Measurements from ENCODE around the gene ZNF764. TPM values are rescaled to one million over a fixed set of nuclear protein-coding genes. Genes with fewer than 3 reads are reported as not detected.
A peak's percentile ranks its signal among the peaks of the same experiment; 100 is the strongest.
"Not testable (repeated sequence)": the region's sequence is repeated elsewhere in the genome, so short reads cannot be mapped to it uniquely, and the experiment has no call there.

Gene ZNF764
- total and polyA plus RNA-seq, 4 experiments from 2014 or later, result 4.2 to 29.3 (median 18.8) TPM

DNA sequence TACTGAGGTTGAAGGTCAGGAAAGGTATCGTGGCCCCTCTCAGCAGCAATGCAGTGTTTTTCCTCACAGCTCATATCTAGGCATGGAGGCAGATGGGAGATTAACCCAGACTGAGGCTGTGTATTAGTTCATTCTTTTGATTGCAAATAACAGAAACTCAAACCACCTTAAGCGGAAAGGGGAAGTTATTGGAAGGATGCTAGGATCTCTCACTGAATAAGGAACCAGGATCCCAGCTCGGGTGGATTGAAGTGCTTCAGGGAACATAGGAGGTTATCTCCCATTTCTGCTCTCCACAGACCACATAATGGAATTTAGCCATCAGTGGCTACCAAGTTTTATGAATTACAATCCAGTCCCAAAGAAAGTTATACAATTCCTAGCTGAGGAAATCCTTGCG is 43.8 kb upstream of the ZNF764 start:
- H3K4me3 Mint-ChIP-seq, result no peak overlapping the region
- CTCF ChIA-PET (ENCODE audit: partially characterized antibody), result interaction anchor here (1.5 to 5.3 kb wide), 5 partner anchors 14 to 36 kb away, joined by 3 to 22 read pairs (median 7); partner anchors contain the start of gene ZNF785
- peaks cover 30% of the 10 kb centered on the region for H3K36me3 ChIP-seq (ENCODE audit: insufficient read depth, low read length)
- no peaks in the 10 kb centered on the region for H3K9me3 Mint-ChIP-seq
- H3K36me3 Mint-ChIP-seq, result peaks cover 23 to 41% of the 10 kb centered on the region in 2 donors
- peaks cover 0 to 5% (median 3%) of the 10 kb centered on the region in 4 donors for H3K4me1 Mint-ChIP-seq
- no peaks in the 10 kb centered on the region for H3K4me1 ChIP-seq (ENCODE audit: insufficient read depth, low read length)
- peak overlapping the region in 3 of 7 donors; percentile 0 to 72 (median 14) for H3K27ac Mint-ChIP-seq
- H3K27me3 Mint-ChIP-seq, result no peaks in the 10 kb centered on the region
- H3K4me3 ChIP-seq (ENCODE audit: low read length in 2 of 2), result no peak overlapping the region
- intact Hi-C loops (cut with micrococcal nuclease), result no loop called here
- H3K27me3 ChIP-seq (ENCODE audit: insufficient read depth, low read length), result no peaks in the 10 kb centered on the region
- POLR2A ChIA-PET (ENCODE audit: partially characterized antibody), result interaction anchor here (1.4 to 2.1 kb wide), 2 partner anchors 44 to 67 kb away, joined by 3 to 5 read pairs; partner anchors contain the start of gene ZNF764
- no peak overlapping the region for H3K27ac ChIP-seq (ENCODE audit: low read depth, low read length)
- no peaks in the 10 kb centered on the region for H3K9me3 ChIP-seq (ENCODE audit: control insufficient read depth in 1 of 2, low read length in 2 of 2)
- no peak for DNase-seq

DNA sequence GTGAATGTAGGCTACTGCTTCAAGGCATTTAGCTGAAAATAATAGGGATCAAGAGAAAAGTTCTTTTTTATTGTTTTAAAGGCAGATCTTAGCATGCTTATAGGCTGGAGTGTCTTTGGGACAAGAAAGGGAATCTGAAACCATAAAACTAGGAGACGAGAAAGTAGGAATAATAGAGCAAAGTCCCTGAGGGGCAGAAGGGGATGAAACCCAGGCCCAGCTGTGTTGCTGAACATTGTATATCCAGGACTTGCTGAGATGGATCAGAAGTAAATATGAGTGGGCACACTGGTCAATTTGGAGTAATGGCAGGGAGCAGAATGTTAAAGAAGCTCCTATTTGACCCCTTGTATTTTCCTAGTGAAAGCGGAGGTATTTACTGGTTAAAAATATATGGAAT is 42.8 kb upstream of the ZNF764 start:
- no peak overlapping the region for H3K4me3 Mint-ChIP-seq
- DNase-seq, result no peak
- CTCF ChIA-PET (ENCODE audit: partially characterized antibody), result interaction anchor here (1.0 to 5.3 kb wide), 9 partner anchors 8 to 171 kb away, joined by 3 to 34 read pairs (median 5); partner anchors contain the start of genes DCTPP1, ZNF689, ZNF747 and ZNF785

DNA sequence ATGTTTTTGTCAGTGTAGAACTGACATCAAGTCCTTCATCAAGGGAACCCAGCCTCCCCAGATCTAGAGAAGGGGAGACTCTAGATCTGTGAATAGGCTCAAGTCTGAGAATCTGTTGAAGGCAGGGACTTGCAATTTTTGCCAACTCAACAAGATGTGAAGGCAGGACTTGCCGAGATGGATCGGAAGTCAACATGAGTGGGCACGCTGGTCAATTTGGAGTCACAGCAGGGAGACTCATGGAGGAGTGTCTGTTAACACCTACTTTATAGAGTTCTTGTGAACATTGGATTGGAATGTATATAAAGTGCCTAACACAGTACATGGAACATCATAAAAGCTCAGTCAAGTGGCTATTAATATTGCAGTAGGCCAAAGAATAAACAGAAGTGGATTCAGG is 42.0 kb upstream of the ZNF764 start:
- Histone ChIP-seq H3K9me3 (ENCODE audit: control insufficient read depth in 1 of 2, low read length in 2 of 2) (no peaks in the 10 kb centered on the region), H3K4me1 (ENCODE audit: insufficient read depth, low read length) (no peaks in the 10 kb centered on the region), H3K36me3 (ENCODE audit: insufficient read depth, low read length) (peaks cover 22% of the 10 kb centered on the region), H3K27ac (ENCODE audit: low read depth, low read length) (no peak overlapping the region), H3K4me3 (ENCODE audit: low read length in 2 of 2) (no peak overlapping the region), H3K27me3 (ENCODE audit: insufficient read depth, low read length) (no peaks in the 10 kb centered on the region)
- H3K4me3 Mint-ChIP-seq, result no peak overlapping the region
- intact Hi-C loops (cut with micrococcal nuclease), result no loop called here
- H3K4me1 Mint-ChIP-seq, result peaks cover 0 to 5% (median 3%) of the 10 kb centered on the region in 4 donors
- DNase-seq, result no peak
- CTCF ChIA-PET (ENCODE audit: partially characterized antibody), result interaction anchor here (0.9 to 5.3 kb wide), 10 partner anchors 9 to 170 kb away, joined by 3 to 34 read pairs (median 4); partner anchors contain the start of genes DCTPP1, ZNF689, ZNF747 and ZNF785
- H3K36me3 Mint-ChIP-seq, result peaks cover 16 to 32% of the 10 kb centered on the region in 2 donors
- no peaks in the 10 kb centered on the region for H3K9me3 Mint-ChIP-seq
- H3K27ac Mint-ChIP-seq, result no peak overlapping the region
- POLR2A ChIA-PET (ENCODE audit: partially characterized antibody), result interaction anchor here (1.1 to 3.1 kb wide), 4 partner anchors 10 to 65 kb away, joined by 3 to 17 read pairs (median 4); partner anchors contain the start of genes ZNF689, ZNF747 and ZNF764
- H3K27me3 Mint-ChIP-seq, result no peaks in the 10 kb centered on the region

More for the DNA sequence above, 42.8 kb upstream of the ZNF764 start:
- H3K27ac ChIP-seq (ENCODE audit: low read depth, low read length), result no peak overlapping the region
- no peaks in the 10 kb centered on the region for H3K9me3 Mint-ChIP-seq
- H3K4me1 ChIP-seq (ENCODE audit: insufficient read depth, low read length), result no peaks in the 10 kb centered on the region
- H3K27me3 Mint-ChIP-seq, result no peaks in the 10 kb centered on the region
- POLR2A ChIA-PET (ENCODE audit: partially characterized antibody), result interaction anchor here (1.1 to 1.5 kb wide), 2 partner anchors 9 to 43 kb away, joined by 3 to 4 read pairs; partner anchors contain the start of genes ZNF689 and ZNF764
- no peak overlapping the region for H3K27ac Mint-ChIP-seq
- no peaks in the 10 kb centered on the region for H3K27me3 ChIP-seq (ENCODE audit: insufficient read depth, low read length)
- peaks cover 19 to 35% of the 10 kb centered on the region in 2 donors for H3K36me3 Mint-ChIP-seq
- intact Hi-C loops (cut with micrococcal nuclease), result no loop called here
- H3K4me1 Mint-ChIP-seq, result peaks cover 0 to 5% (median 3%) of the 10 kb centered on the region in 4 donors
- H3K36me3 ChIP-seq (ENCODE audit: insufficient read depth, low read length), result peaks cover 25% of the 10 kb centered on the region
- H3K4me3 ChIP-seq (ENCODE audit: low read length in 2 of 2), result no peak overlapping the region
- H3K9me3 ChIP-seq (ENCODE audit: control insufficient read depth in 1 of 2, low read length in 2 of 2), result no peaks in the 10 kb centered on the region

DNA sequence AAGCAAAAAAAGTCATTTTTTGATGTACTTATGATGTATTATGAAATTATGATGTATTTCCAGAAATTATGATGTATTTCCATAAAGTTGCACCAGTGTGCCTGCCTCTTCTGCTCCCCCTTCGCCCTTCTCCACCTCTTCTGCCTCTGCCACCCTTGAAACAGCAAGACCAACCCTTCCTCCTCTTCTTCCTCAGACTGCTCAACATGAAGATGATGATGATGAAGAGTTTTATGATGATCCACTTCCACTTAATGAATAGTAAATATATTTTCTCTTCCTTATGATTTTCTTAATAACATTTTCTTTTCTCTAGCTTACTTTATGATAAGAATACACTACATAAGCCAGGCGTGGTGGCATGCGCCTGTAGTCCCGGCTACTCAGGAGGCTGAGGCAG is 34.7 kb upstream of the ZNF764 start:
- H3K36me3 Mint-ChIP-seq, result no peaks in the 10 kb centered on the region
- H3K4me1 ChIP-seq (ENCODE audit: insufficient read depth, low read length), result no peaks in the 10 kb centered on the region
- ChIA-PET POLR2A (ENCODE audit: partially characterized antibody) (interaction anchor here (1.0 kb wide), 1 partner anchor 16 kb away, joined by 4 read pairs; no protein-coding TSS in a partner anchor), CTCF (ENCODE audit: partially characterized antibody) (interaction anchor here (0.7 to 1.0 kb wide), 4 partner anchors 35 to 163 kb away, joined by 3 to 4 read pairs (median 3); partner anchors contain the start of gene DCTPP1)
- H3K9me3 ChIP-seq (ENCODE audit: control insufficient read depth in 1 of 2, low read length in 2 of 2), result no peaks in the 10 kb centered on the region
- no peak overlapping the region for H3K4me3 ChIP-seq (ENCODE audit: low read length in 2 of 2)
- H3K36me3 ChIP-seq (ENCODE audit: insufficient read depth, low read length), result no peaks in the 10 kb centered on the region
- intact Hi-C loops (cut with micrococcal nuclease), result no loop called here
- H3K27ac ChIP-seq (ENCODE audit: low read depth, low read length), result no peak overlapping the region
- no peaks in the 10 kb centered on the region for H3K9me3 Mint-ChIP-seq
- peak overlapping the region in 1 of 7 donors; percentile 78 for H3K27ac Mint-ChIP-seq
- no peak overlapping the region for H3K4me3 Mint-ChIP-seq
- DNase-seq, result no peak
- H3K27me3 Mint-ChIP-seq, result no peaks in the 10 kb centered on the region
- peaks cover 0 to 2% (median 0%) of the 10 kb centered on the region in 4 donors for H3K4me1 Mint-ChIP-seq
- no peaks in the 10 kb centered on the region for H3K27me3 ChIP-seq (ENCODE audit: insufficient read depth, low read length)

DNA sequence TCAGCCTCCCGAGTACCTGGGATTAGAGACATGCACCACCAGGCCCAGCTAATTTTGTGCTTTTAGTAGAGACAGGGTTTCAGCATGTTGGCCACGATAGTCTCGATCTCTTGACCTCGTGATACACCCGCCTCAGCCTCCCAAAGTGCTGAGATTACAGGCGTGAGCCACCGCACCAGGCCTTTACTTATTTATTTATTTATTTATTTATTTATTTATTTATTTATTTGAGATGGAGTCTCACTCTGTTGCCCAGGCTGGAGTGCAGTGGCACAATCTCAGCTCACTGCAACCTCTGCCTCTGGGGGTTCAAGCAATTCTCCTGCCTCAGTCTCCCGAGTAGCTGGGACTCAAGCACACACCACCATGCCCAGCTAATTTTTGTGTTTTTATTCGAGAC is 32.7 kb upstream of the ZNF764 start:
- DNase-seq; H3K4me3 Mint-ChIP-seq; H3K9me3 Mint-ChIP-seq; H3K36me3 ChIP-seq (ENCODE audit: insufficient read depth, low read length); H3K27me3 ChIP-seq (ENCODE audit: insufficient read depth, low read length); H3K27me3 Mint-ChIP-seq; intact Hi-C loops (cut with micrococcal nuclease); H3K27ac ChIP-seq (ENCODE audit: low read depth, low read length); POLR2A ChIA-PET (ENCODE audit: partially characterized antibody); H3K9me3 ChIP-seq (ENCODE audit: control insufficient read depth in 1 of 2, low read length in 2 of 2); H3K4me3 ChIP-seq (ENCODE audit: low read length in 2 of 2); H3K36me3 Mint-ChIP-seq; H3K27ac Mint-ChIP-seq: not testable (repeated sequence)
- peaks cover 10% of the 10 kb centered on the region for H3K4me1 ChIP-seq (ENCODE audit: insufficient read depth, low read length)
- CTCF ChIA-PET (ENCODE audit: partially characterized antibody), result interaction anchor here (0.7 to 1.6 kb wide), 2 partner anchors 13 to 161 kb away, joined by 3 to 4 read pairs; partner anchors contain the start of gene DCTPP1
- H3K4me1 Mint-ChIP-seq, result peaks cover 0 to 18% (median 9%) of the 10 kb centered on the region in 4 donors

DNA sequence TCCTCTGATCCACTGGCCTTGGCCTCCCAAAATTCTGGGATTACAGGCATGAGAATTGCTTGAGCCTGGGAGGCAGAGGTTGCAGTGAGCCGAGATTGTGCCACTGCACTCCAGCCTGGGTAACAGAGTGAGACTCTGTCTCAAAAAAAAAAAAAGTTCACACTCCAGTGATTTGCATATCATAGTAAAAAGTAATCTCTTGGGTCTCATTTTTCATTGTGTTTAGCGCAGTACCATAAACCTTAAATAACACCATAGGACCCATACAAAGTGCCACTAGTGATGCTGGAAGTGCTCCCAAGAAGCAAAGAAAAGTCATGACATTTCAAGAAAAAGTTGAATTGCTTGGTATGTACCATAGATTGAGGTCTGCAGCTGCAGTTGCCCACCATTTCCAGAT is 31.4 kb upstream of the ZNF764 start:
- peaks cover 7 to 28% (median 19%) of the 10 kb centered on the region in 4 donors for H3K4me1 Mint-ChIP-seq
- H3K27me3 Mint-ChIP-seq; CTCF ChIA-PET (ENCODE audit: partially characterized antibody); H3K36me3 ChIP-seq (ENCODE audit: insufficient read depth, low read length); DNase-seq; H3K27me3 ChIP-seq (ENCODE audit: insufficient read depth, low read length); H3K4me3 ChIP-seq (ENCODE audit: low read length in 2 of 2); H3K27ac Mint-ChIP-seq; H3K9me3 ChIP-seq (ENCODE audit: control insufficient read depth in 1 of 2, low read length in 2 of 2); H3K36me3 Mint-ChIP-seq; H3K4me3 Mint-ChIP-seq; H3K27ac ChIP-seq (ENCODE audit: low read depth, low read length); H3K9me3 Mint-ChIP-seq; intact Hi-C loops (cut with micrococcal nuclease); POLR2A ChIA-PET (ENCODE audit: partially characterized antibody): not testable (repeated sequence)
- peaks cover 19% of the 10 kb centered on the region for H3K4me1 ChIP-seq (ENCODE audit: insufficient read depth, low read length)

DNA sequence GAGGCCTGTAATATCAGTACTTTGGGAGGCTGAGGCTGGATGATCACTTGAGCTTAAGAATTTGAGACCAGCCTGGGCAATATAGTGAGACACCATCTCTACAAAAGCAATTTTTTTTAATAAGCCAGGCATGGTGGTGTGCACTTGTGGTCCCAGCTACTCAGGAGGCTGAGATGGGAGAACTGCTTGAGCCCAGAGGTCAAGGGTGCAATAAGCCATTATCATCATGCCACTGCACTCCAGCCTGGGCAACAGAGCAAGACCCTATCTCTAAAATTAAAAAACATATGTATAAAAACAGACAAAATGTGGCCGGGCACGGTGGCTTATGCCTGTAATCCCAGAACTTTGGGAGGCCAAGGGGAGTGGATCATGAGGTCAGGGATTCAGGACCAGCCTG is 30.5 kb upstream of the ZNF764 start:
- Mint-ChIP-seq H3K27me3 (no peaks in the 10 kb centered on the region), H3K9me3 (no peaks in the 10 kb centered on the region), H3K4me1 (peaks cover 9 to 34% (median 22%) of the 10 kb centered on the region in 4 donors), H3K27ac (peak overlapping the region in 1 of 7 donors; percentile 2), H3K4me3 (no peak overlapping the region), H3K36me3 (peaks cover 0 to 4% of the 10 kb centered on the region in 2 donors)
- H3K27ac ChIP-seq (ENCODE audit: low read depth, low read length), result no peak overlapping the region
- ChIA-PET POLR2A (ENCODE audit: partially characterized antibody) (interaction anchor here (5.4 kb wide), 1 partner anchor 17 kb away, joined by 67 read pairs; the partner anchor contains the start of gene ZNF688), CTCF (ENCODE audit: partially characterized antibody) (no interaction called here)
- intact Hi-C loops (cut with micrococcal nuclease), result no loop called here
- H3K4me3 ChIP-seq (ENCODE audit: low read length in 2 of 2), result no peak overlapping the region
- no peaks in the 10 kb centered on the region for H3K36me3 ChIP-seq (ENCODE audit: insufficient read depth, low read length)
- peaks cover 21% of the 10 kb centered on the region for H3K4me1 ChIP-seq (ENCODE audit: insufficient read depth, low read length)
- H3K27me3 ChIP-seq (ENCODE audit: insufficient read depth, low read length), result no peaks in the 10 kb centered on the region
- H3K9me3 ChIP-seq (ENCODE audit: control insufficient read depth in 1 of 2, low read length in 2 of 2), result no peaks in the 10 kb centered on the region
- no peak for DNase-seq
